Uterus (tissue), 2 donors: ENCODE data around the gene EDAR.

ENCODE experiments used
- POLR2A ChIP-seq, 2 donors: fragments of 450-650 bp; IDR thresholded peaks; one replicate each; pipeline ENCODE4 v1.6.1; 2016; ENCODE audit warnings: antibody characterized with exemption in 2 of 2, mild to moderate bottlenecking in 1 of 2, moderate library complexity in 1 of 2
- TF ChIP-seq, protein P1 (sequence below), 4 experiments: fragments of 200-600 bp in 2 of 4; fragments of 450-650 bp in 2 of 4; sonication (generic) in 2 of 4; IDR thresholded peaks; one replicate each; pipeline ENCODE4 v1.5.1; 2016 to 2019; ENCODE audit warnings: antibody characterized with exemption in 4 of 4, mild to moderate bottlenecking in 2 of 4, moderate library complexity in 1 of 4

- TF ChIP-seq, protein P1, sequence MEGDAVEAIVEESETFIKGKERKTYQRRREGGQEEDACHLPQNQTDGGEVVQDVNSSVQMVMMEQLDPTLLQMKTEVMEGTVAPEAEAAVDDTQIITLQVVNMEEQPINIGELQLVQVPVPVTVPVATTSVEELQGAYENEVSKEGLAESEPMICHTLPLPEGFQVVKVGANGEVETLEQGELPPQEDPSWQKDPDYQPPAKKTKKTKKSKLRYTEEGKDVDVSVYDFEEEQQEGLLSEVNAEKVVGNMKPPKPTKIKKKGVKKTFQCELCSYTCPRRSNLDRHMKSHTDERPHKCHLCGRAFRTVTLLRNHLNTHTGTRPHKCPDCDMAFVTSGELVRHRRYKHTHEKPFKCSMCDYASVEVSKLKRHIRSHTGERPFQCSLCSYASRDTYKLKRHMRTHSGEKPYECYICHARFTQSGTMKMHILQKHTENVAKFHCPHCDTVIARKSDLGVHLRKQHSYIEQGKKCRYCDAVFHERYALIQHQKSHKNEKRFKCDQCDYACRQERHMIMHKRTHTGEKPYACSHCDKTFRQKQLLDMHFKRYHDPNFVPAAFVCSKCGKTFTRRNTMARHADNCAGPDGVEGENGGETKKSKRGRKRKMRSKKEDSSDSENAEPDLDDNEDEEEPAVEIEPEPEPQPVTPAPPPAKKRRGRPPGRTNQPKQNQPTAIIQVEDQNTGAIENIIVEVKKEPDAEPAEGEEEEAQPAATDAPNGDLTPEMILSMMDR (IDR thresholded peaks at IDR 0.05): no peak
- no peak for TF ChIP-seq POLR2A (IDR thresholded peaks at IDR 0.05)
These were observed 59.1 kb downstream of the EDAR start for GRCh38 chr2:108929807-108930425.
